HepG2 (cell line): ENCODE data around the gene MBL2. TPM values are rescaled to one million over a fixed set of nuclear protein-coding genes. Genes with fewer than 3 reads are reported as not detected.

Experiments used
- ATAC-seq: fragments of 200-7000 bp; cut with Tn5 transposase; 3 replicates; pipeline ENCODE4 v1.9.1; 2020; ENCODE audit warnings: mild to moderate bottlenecking, moderate library complexity
- BruUV-seq: library from RNA; stranded (reverse); fragments of 400-500 nt; replicated peaks from 2 replicates; lab custom pipeline; 2021; lab: Mats Ljungman, UMichigan
- CTCF ChIA-PET: fragments of 300-600 bp; formaldehyde crosslinking; extraction: SDS; loops from one replicate; lab custom pipeline; 2021; ENCODE audit warnings: low total read pairs, inconsistent platforms, low intra/inter-chr PET ratio; lab: Yijun Ruan, JAX
- POLR2A ChIA-PET: fragments of 350-600 bp; sonication (Branson Sonifier 250); formaldehyde crosslinking; loops from one replicate; lab custom pipeline; 2020; ENCODE audit warnings: antibody characterized with exemption, inconsistent platforms; lab: Yijun Ruan, JAX
- DNase-seq: peaks from one replicate; pipeline ENCODE4 v3.0.0-alpha.2; 2015; ENCODE audit warnings: low spot score
- FAIRE-seq: peaks from 3 replicates; lab custom pipeline; 2011; peaks lifted over from hg19 to GRCh38; lab: Jason Lieb, UNC
- H2AFZ ChIP-seq: one replicate; pipeline ENCODE4 v1.6.1; 2011; ENCODE audit warnings: low read length, inconsistent platforms
- H3K27ac ChIP-seq: fragments of 300-600 bp; 3 replicates; pipeline ENCODE4 v1.8.0; 2011; ENCODE audit warnings: mixed run types, mild to moderate bottlenecking, mixed read lengths, low read length, inconsistent platforms; ENCODE audit not compliant: insufficient read depth; ENCODE audit errors: extremely low read length
- H3K27me3 ChIP-seq, 2 experiments: fragments of 200-600 bp in 1 of 2; 2 replicates in 1 of 2; 3 replicates in 1 of 2; pipeline versions ENCODE4 v1.6.0 to v1.8.0; 2011; ENCODE audit warnings: low read length in 2 of 2, mild to moderate bottlenecking in 2 of 2, moderate library complexity in 2 of 2, inconsistent platforms in 1 of 2; ENCODE audit not compliant: insufficient read depth in 2 of 2, control insufficient read depth in 1 of 2
- H3K36me3 ChIP-seq, 2 experiments: fragments of 200-600 bp in 1 of 2; replicated peaks in 1 of 2; 2 replicates in 1 of 2; 3 replicates in 1 of 2; pipeline versions ENCODE4 v1.5.1 to v1.8.0; 2011; ENCODE audit warnings: low read length in 2 of 2, inconsistent platforms in 1 of 2; ENCODE audit not compliant: insufficient read depth in 2 of 2, control insufficient read depth in 1 of 2
- H3K4me1 ChIP-seq: 2 replicates; pipeline ENCODE4 v1.5.1; 2012; ENCODE audit warnings: low read length, inconsistent platforms; ENCODE audit not compliant: insufficient read depth
- H3K4me2 ChIP-seq: 2 replicates; pipeline ENCODE4 v1.6.0; 2011; ENCODE audit warnings: low read depth, low read length, inconsistent platforms
- H3K4me3 ChIP-seq, 3 experiments: fragments of 200-600 bp in 1 of 3; sonication (generic), shearing (Covaris generic) in 1 of 3; replicated peaks in 1 of 3; 2 replicates each; pipeline ENCODE4 v1.5.1; 2011 to 2016; ENCODE audit warnings: low read length in 3 of 3, inconsistent platforms in 2 of 3, low read depth in 2 of 3, mild to moderate bottlenecking in 2 of 3, control low read depth in 1 of 3, mixed read lengths in 1 of 3; ENCODE audit not compliant: insufficient read depth in 1 of 3
- H3K79me2 ChIP-seq: one replicate; pipeline ENCODE4 v1.6.1; 2011; ENCODE audit warnings: low read length, inconsistent platforms; ENCODE audit not compliant: insufficient read depth
- H3K9ac ChIP-seq: 2 replicates; pipeline ENCODE4 v1.6.0; 2011; ENCODE audit warnings: mild to moderate bottlenecking, low read depth, low read length, inconsistent platforms; ENCODE audit not compliant: insufficient read depth
- H3K9me3 ChIP-seq: 2 replicates; pipeline ENCODE4 v1.5.1; 2012; ENCODE audit warnings: mild to moderate bottlenecking, low read length
- H4K20me1 ChIP-seq: 2 replicates; pipeline ENCODE4 v1.6.0; 2011; ENCODE audit warnings: inconsistent platforms, mild to moderate bottlenecking, low read length, moderate library complexity; ENCODE audit not compliant: insufficient read depth
- ERF ChIP-seq: IDR thresholded peaks from 2 replicates; pipeline ENCODE4 v1.6.1; 2018; ENCODE audit warnings: missing biosample characterization, missing genetic modification reagents
- FOXA3 ChIP-seq: IDR thresholded peaks from 2 replicates; pipeline ENCODE4 v1.6.1; 2016; ENCODE audit warnings: missing genetic modification reagents, missing compliant biosample characterization
- ISX ChIP-seq: sonication (generic); formaldehyde crosslinking; conservative IDR thresholded peaks from 2 replicates; pipeline ENCODE4 v1.5.0; 2020; ENCODE audit warnings: missing genetic modification reagents
- MIER2 ChIP-seq: IDR thresholded peaks from 2 replicates; pipeline ENCODE4 v1.6.1; 2016; ENCODE audit warnings: missing biosample characterization, missing genetic modification reagents
- RFXANK ChIP-seq: IDR thresholded peaks from 2 replicates; pipeline ENCODE4 v1.6.1; 2016
- SMC3 ChIP-seq: IDR thresholded peaks from 2 replicates; pipeline ENCODE4 v1.6.1; 2011; ENCODE audit warnings: low read length, improper control_type of control experiment
- TAF1 ChIP-seq: sonication (generic); formaldehyde crosslinking; IDR thresholded peaks from 2 replicates; pipeline ENCODE4 v1.4.0; 2020; ENCODE audit warnings: missing genetic modification reagents
- TGIF2 ChIP-seq: IDR thresholded peaks from 2 replicates; pipeline ENCODE4 v1.6.1; 2016; ENCODE audit warnings: control low read depth, missing compliant biosample characterization
- ZBTB7B ChIP-seq: sonication (generic); formaldehyde crosslinking; IDR thresholded peaks from 2 replicates; pipeline ENCODE4 v1.4.0; 2020; ENCODE audit warnings: missing genetic modification reagents
- ZNF207 ChIP-seq: fragments of 450-650 bp; IDR thresholded peaks from 2 replicates; pipeline ENCODE4 v1.6.1; 2016; ENCODE audit warnings: antibody characterized with exemption, borderline replicate concordance
- WGBS: methylation state at CpG from one replicate; pipeline ENCODE4 v1.1.6; 2017; ENCODE audit warnings: low lambda C conversion rate; 5-methylcytosine and 5-hydroxymethylcytosine counted together
- in situ Hi-C: cut with HindIII; loops from 2 replicates; pipeline ENCODE4 v1.10.0; 2017; ENCODE audit warnings: low pct_unique_long_range_greater_than_20kb; ENCODE audit not compliant: extremely low pct_ligation_motif_present
- intact Hi-C: fragments of 100-400 bp; cut with micrococcal nuclease; formaldehyde crosslinking; loops from one replicate; pipeline ENCODE4 v1.10.0; 2022; ENCODE audit not compliant: unreplicated experiment
- polyA plus RNA-seq, 8 experiments: library from polyadenylated mRNA; depleted of rRNA in 3 of 8; stranded (reverse) in 7 of 8; unstranded in 1 of 8; fragments of >200 nt; fragmentation: Illumina TruSeq in 4 of 8; extraction: Trizol in 4 of 8; gene quantifications; 2 replicates each; pipeline versions ENCODE4 v1.2.1 to v1.2.3, GENCODE V29; 2011 to 2016; ENCODE audit warnings: low read depth in 4 of 8, missing spikeins in 1 of 8, mixed read lengths in 1 of 8; ENCODE audit not compliant: insufficient read depth in 1 of 8
- total RNA-seq, 5 experiments: library from RNA; depleted of rRNA; stranded (reverse); fragments of >200 nt; fragmentation: Illumina TruSeq; extraction: Trizol; gene quantifications; 2 replicates each; pipeline ENCODE4 v1.2.3, GENCODE V29; 2016; ENCODE audit warnings: low read depth in 1 of 5
- TF ChIP-seq, protein P1 (sequence below): sonication (generic); formaldehyde crosslinking; IDR thresholded peaks from 2 replicates; pipeline ENCODE4 v1.5.0; 2020; ENCODE audit warnings: mild to moderate bottlenecking, low read depth, missing genetic modification reagents, borderline replicate concordance
- TF ChIP-seq, protein P2 (sequence below): sonication (generic); formaldehyde crosslinking; IDR thresholded peaks from 2 replicates; pipeline ENCODE4 v1.8.1; 2023; ENCODE audit warnings: mild to moderate bottlenecking, moderate library complexity, missing genetic modification reagents
- TF ChIP-seq, protein P3 (sequence below): sonication (generic); formaldehyde crosslinking; IDR thresholded peaks from 2 replicates; pipeline ENCODE4 v1.8.0; 2022; ENCODE audit warnings: missing genetic modification reagents, low read depth, mild to moderate bottlenecking, borderline replicate concordance

MBL2 gene
- total and polyA plus RNA-seq, 2 of the 13 experiments (the other 11 are each of a cell fraction or from before 2014, with no cell fraction given): 9.6 to 16.2 TPM

DNA sequence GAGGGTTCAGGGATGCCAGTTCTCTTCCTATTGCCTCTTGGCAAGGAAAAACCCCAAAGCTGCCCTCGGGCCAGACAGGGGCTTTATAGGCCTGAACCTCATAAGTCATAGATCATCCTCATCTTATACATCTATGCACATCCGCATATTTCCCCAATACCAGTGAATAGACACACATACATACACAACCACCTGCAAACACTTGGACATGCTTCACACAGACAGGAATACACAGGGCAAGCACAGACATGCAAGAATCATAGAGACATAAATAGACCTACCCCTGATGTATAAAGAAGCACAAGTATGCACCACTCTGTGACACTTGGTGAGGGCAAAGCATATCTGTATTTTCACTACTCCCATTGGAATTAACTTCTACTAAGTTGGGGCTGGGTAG lies 30.7 kb downstream of the MBL2 start:
- Histone ChIP-seq H3K9ac (no peak overlapping the region), H3K4me2 (no peak overlapping the region), H3K27ac (no peak overlapping the region), H3K79me2 (no peaks in the 10 kb centered on the region), H3K4me3 (no peak overlapping the region), H4K20me1 (no peaks in the 10 kb centered on the region), H2AFZ (no peak overlapping the region), H3K9me3 (no peaks in the 10 kb centered on the region), H3K36me3 (no peaks in the 10 kb centered on the region; a peak in 1 of 5 replicates), H3K27me3 (no peaks in the 10 kb centered on the region), H3K4me1 (peaks cover 38% of the 10 kb centered on the region)
- FAIRE-seq (no peak), DNase-seq (no peak), ATAC-seq (no peak)
- in situ Hi-C loops (loop anchor here (5.0 kb wide), 1 partner anchor 40 kb away; no protein-coding TSS in a partner anchor), intact Hi-C loops (loop anchor here (1.0 kb wide), 2 partner anchors 34 to 38 kb away; no protein-coding TSS in a partner anchor)
- WGBS: 95% methylated on average over 2 of the region's 2 CpGs
- TF ChIP-seq ZNF207 (no peak), ISX (CRISPR knock-in tag) (no peak)
- TF ChIP-seq, protein P1, sequence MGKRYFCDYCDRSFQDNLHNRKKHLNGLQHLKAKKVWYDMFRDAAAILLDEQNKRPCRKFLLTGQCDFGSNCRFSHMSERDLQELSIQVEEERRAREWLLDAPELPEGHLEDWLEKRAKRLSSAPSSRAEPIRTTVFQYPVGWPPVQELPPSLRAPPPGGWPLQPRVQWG (CRISPR knock-in tag): no peak
- POLR2A ChIA-PET: interaction anchor here (1.8 to 2.6 kb wide), 2 partner anchors 34 to 38 kb away, joined by 12 to 16 read pairs; no protein-coding TSS in a partner anchor
- no TSS peak for BruUV-seq
- CTCF ChIA-PET: interaction anchor here (6.1 kb wide), 1 partner anchor 37 kb away, joined by 218 read pairs; no protein-coding TSS in a partner anchor

DNA sequence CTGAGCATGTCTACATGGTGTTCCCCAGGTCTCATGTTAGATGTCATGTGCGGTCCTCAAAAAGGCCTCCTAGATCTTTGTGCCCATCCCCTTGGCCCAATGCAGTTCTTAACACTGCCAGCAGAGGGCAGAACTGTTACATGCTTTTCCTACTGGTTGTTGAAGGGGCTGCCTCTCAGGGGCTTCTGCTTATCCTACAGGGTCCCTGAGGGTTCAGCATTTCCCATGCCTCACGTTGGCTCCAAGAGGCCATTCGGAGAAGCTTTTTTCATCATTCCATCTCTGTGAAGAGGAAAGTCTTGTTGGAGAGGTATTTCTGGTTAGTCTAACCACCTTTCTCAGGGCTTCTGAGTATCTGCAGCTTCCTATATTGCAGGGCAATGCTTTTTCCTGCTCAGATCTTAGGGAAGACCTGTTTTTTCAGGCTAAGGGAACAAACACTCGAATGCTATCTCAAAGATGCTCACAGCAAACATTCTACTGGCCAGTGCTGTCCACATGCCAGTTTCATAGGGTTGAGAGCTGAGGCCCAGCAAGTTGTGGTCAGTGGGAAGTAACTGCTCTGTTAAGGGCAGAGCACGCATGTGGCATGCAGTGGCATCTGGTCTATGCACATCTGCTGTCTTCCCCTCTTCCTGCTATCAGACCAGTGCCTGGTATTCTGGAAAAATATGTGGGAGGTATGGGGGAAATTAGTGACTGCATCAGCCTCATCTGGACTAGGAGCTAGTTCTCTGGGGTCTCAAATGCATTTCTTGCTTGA lies 31.5 kb downstream of the MBL2 start:
- no peaks in the 10 kb centered on the region; a peak in 1 of 5 replicates for H3K36me3 ChIP-seq
- peak overlapping the region; percentile 11 for H3K27ac ChIP-seq
- H3K27me3 ChIP-seq: no peaks in the 10 kb centered on the region
- DNase-seq (peak; percentile 66), ATAC-seq (peak; percentile 93), FAIRE-seq (peak; percentile 54)
- ChIA-PET POLR2A (interaction anchor here (1.4 to 2.6 kb wide), 3 partner anchors 31 to 39 kb away, joined by 4 to 16 read pairs (median 12); partner anchors contain the start of gene MBL2), CTCF (interaction anchor here (0.7 to 6.1 kb wide), 2 partner anchors 37 to 97 kb away, joined by 3 to 218 read pairs; no protein-coding TSS in a partner anchor)
- peaks cover 31% of the 10 kb centered on the region for H3K4me1 ChIP-seq
- H2AFZ ChIP-seq: no peak overlapping the region
- no peak overlapping the region for H3K4me3 ChIP-seq
- no peaks in the 10 kb centered on the region for H3K79me2 ChIP-seq
- no peaks in the 10 kb centered on the region for H4K20me1 ChIP-seq
- H3K9ac ChIP-seq: no peak overlapping the region; the same call in 1 of the 2 replicates
- in situ Hi-C loops (loop anchor here (5.0 kb wide), 1 partner anchor 41 kb away; no protein-coding TSS in a partner anchor), intact Hi-C loops (loop anchor here (1.0 kb wide), 2 partner anchors 35 to 39 kb away; no protein-coding TSS in a partner anchor)
- H3K4me2 ChIP-seq: no peak overlapping the region
- 45% methylated on average over 5 of the region's 5 CpGs for WGBS
- H3K9me3 ChIP-seq: no peaks in the 10 kb centered on the region
- no TSS peak for BruUV-seq
- TF ChIP-seq TGIF2 (CRISPR knock-in tag): 0 out of 2 replicates have a peak, but pooled peaks have one; percentile 24
- TF ChIP-seq ZBTB7B (CRISPR knock-in tag): peak; percentile 88
- TF ChIP-seq TAF1 (CRISPR knock-in tag): no peak
- TF ChIP-seq, protein P2, sequence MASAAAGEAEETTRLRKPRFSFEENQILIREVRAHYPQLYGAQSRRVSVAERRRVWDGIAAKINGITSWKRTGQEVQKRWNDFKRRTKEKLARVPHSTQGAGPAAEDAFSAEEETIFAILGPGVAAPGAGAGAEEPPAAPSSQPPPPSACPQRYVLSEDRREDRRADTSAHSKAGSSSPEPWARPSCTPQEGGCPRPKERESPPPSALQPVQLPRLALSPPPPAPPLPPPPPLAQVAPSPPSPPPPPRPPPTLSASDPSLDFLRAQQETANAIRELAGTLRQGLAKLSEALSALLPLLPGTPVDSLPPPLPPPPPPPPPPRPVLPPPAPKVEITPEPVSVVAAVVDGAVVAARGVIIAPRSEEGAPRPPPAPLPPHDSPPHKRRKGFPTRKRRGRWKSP (CRISPR knock-in tag): no peak
- TF ChIP-seq MIER2 (CRISPR knock-in tag): 0 out of 2 replicates have a peak, but pooled peaks have one; percentile 59
- TF ChIP-seq, protein P3, sequence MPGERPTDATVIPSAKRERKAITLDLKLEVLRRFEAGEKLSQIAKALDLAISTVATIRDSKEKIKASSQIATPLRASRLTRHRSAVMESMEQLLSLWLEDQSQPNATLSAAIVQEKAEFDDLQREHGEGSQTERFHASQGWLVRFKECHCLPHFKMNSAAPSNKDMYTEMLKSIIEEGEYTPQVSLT (CRISPR knock-in tag): no peak
- TF ChIP-seq SMC3: peak; percentile 99
- TF ChIP-seq FOXA3 (CRISPR knock-in tag): 0 out of 2 replicates have a peak, but pooled peaks have one; percentile 32
- 0 out of 2 replicates have a peak, but pooled peaks have one; percentile 59 for TF ChIP-seq RFXANK (CRISPR knock-in tag)
- peak; percentile 26; the same call in 1 of the 2 replicates for TF ChIP-seq ERF
